Measurements from ENCODE around the gene PRR5L.

- TF ChIP-seq EZH2 (optimal IDR thresholded peaks at IDR 0.05; ENCODE audit: low read depth, low read length) (no peak), CTCF (IDR thresholded peaks at IDR 0.05; ENCODE audit: low read length) (no peak)
Observed at GRCh38 chr11:36350137-36350513, 54.0 kb downstream of the PRR5L start.

All from MM.1S (cell line).